Fibroblast of pulmonary artery (primary cell): Measurements from ENCODE around the gene ITPR2.

Experiments used
- DNase-seq: peaks from one replicate; pipeline ENCODE4 v3.0.0-alpha.2; 2010; ENCODE audit warnings: low read depth
- H3K4me3 ChIP-seq: replicated peaks from 2 replicates; pipeline ENCODE4 v1.5.1; 2011; ENCODE audit warnings: low read depth, mild to moderate bottlenecking, control low read depth, low read length, moderate library complexity
- TF ChIP-seq, protein P1 (sequence below): IDR thresholded peaks from 2 replicates; pipeline ENCODE4 v1.5.1; 2011; ENCODE audit warnings: mild to moderate bottlenecking, control low read depth, low read length, inconsistent platforms; ENCODE audit errors: missing control alignments

The ITPR2 gene

DNA sequence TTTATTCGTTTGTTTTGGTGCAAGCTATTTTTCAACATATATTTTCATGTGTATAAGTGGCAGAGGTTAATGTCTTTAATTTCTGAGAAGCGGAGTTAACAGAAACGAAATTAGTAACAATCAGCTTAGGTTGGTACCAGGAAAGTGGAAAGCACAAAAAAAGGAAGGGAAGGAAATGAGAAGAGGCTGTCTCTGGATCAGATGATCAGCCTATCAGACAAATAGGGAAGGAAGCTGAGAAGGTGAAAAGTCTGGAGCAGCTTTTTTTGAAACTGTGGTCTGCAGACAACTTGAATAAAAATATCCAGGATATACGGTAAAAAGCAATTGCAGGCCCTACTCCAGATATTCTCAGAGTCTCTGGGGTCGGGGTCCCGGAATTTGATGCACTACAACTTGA, 372.6 kb downstream of the ITPR2 start:
- TF ChIP-seq, protein P1, sequence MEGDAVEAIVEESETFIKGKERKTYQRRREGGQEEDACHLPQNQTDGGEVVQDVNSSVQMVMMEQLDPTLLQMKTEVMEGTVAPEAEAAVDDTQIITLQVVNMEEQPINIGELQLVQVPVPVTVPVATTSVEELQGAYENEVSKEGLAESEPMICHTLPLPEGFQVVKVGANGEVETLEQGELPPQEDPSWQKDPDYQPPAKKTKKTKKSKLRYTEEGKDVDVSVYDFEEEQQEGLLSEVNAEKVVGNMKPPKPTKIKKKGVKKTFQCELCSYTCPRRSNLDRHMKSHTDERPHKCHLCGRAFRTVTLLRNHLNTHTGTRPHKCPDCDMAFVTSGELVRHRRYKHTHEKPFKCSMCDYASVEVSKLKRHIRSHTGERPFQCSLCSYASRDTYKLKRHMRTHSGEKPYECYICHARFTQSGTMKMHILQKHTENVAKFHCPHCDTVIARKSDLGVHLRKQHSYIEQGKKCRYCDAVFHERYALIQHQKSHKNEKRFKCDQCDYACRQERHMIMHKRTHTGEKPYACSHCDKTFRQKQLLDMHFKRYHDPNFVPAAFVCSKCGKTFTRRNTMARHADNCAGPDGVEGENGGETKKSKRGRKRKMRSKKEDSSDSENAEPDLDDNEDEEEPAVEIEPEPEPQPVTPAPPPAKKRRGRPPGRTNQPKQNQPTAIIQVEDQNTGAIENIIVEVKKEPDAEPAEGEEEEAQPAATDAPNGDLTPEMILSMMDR, result no peak
- no peak for DNase-seq

DNA sequence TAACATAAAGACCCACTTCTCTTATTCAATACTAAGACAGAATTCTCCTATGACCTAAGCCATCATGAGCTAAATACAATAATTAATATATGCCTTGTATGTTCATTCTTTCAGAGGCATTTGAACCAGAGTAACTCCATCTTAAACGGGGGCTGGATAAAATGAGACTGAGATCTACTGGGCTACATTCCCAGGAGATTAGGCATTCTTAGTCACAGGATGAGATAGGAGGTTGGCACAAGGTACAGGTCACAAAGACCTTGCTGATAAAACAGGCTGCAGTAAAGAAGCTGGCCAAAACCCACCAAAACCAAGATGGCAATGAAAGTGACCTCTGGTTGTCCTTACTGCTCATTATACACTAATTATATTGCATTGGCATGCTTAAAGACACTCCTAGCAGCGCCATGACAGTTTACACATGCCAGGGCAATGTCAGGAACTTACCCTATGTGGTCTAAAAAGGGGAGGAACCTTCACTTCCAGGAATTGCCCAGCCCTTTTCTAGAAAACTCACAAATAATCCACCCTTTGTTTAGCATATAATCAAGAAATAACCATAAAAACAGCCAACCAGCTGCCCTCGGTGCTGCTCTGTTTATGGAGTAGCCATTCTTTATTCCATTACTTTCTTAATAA, 376.9 kb downstream of the ITPR2 start:
- no peak for DNase-seq
- TF ChIP-seq, protein P1, result no peak

More for the DNA sequence above, 372.6 kb downstream of the ITPR2 start:
- no peak overlapping the region for H3K4me3 ChIP-seq

DNA sequence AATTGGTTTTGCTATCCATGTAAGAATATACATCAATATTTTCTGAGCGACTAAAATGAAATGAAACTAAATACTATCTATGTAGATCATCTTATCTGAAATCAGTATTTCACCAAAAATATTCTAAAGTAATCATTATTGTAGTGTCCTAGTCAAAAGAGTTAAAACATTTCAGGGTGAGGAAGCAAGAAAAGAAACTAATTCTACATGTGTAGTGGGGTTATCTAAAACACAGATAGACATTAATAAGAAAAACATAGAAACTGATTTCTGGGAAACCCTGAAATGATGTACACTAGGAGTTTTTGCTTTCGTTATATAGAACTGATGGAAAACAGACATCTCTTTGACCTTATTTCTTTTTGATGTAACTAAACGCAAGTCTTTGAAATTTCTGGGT, 379.7 kb downstream of the ITPR2 start:
- H3K4me3 ChIP-seq, result no peak overlapping the region
- DNase-seq, result no peak
- TF ChIP-seq, protein P1, result no peak

More for the DNA sequence above, 376.9 kb downstream of the ITPR2 start:
- H3K4me3 ChIP-seq, result no peak overlapping the region

DNA sequence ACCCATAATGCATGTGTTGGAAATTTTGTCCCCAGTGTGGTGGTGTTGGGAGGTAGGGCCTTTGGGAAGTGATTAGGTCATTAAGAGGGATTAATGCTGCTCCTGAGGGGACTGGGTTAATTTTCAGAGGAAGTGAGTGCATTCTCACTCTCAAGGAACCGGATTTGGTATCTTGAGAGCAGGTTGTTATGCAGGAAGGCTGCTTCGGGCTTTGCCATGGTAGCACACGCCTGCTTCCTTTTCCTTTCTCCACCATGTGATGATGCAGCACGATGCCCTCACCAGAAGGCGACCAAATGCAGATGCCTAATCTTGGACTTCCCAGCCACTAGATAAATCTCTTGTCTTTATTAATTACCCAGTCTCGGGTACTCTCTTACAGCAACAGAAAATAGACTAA, 380.5 kb downstream of the ITPR2 start:
- no peak overlapping the region for H3K4me3 ChIP-seq
- TF ChIP-seq, protein P1, result no peak
- DNase-seq, result no peak

DNA sequence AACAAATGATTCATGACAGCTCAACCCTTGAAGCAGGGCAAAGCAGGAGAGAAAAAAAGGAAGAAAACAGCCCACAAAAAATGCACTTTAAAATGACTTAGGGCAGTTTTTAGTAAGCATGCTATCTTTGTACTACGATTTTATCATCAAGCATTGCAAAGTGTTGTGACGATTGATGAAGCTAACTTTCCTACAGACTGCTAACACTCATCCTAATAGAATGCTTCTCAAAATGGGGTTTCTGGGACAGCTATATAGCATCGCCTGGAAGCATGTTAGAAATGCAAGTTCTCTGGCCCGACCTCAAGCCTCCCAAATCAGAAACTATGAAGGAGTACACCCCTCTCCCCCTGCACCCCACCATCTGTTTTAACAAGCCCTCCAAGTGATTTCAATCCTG, 381.2 kb downstream of the ITPR2 start:
- no peak overlapping the region for H3K4me3 ChIP-seq
- TF ChIP-seq, protein P1, result no peak
- no peak for DNase-seq

DNA sequence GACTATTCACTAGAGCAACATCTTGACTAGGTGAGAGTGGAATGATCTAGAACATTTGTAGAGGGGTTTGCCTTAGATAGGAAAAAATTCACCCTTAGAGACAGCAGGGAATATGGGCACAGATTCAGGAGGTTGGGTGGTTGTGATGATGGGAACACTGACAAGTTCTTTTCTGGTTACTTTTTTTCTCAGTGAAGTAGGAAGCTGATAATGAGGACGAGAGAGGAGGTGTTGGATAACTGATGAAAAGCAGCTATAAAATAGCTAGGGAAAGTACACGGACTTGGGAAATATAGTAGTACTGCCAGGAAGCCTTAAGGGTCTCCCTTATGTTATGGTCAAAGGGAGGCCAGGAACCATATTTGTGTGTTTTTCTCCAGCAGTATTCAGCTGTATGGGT, 387.1 kb downstream of the ITPR2 start:
- DNase-seq, result no peak
- TF ChIP-seq, protein P1, result no peak
- no peak overlapping the region for H3K4me3 ChIP-seq

DNA sequence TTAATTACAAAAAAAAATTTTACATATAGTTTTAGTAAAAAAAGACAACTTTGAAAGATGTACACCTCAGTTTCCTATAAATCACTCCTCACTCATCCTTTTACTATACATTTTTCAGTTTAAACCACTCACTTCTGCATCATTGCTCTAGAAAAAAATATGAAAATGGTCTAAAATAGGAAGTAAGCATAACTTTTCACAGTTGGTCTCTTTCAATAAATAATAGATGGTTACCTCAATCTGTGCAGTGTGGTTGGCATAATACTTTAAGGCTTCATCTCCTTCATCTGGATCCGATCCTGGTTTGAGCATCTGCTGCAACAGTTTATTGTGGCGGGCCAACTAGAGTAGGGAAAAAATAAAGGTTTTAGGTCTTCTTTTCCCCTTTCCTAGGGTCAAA, 389.7 kb downstream of the ITPR2 start:
- TF ChIP-seq, protein P1, result no peak
- H3K4me3 ChIP-seq, result no peak overlapping the region
- DNase-seq, result no peak
